ENCODE results near the gene STX12. TPM values are rescaled to one million over a fixed set of nuclear protein-coding genes. Genes with fewer than 3 reads are reported as not detected.
A peak's percentile ranks its signal among the peaks of the same experiment; 100 is the strongest.

STX12 gene
- total RNA-seq, 3 donors from 2014 or later: 58.1 to 64.9 (median 61.8) TPM

GRCh38 chr1:27862004-27862403, 89.0 kb downstream of the STX12 start:
- TF ChIP-seq CTCF (IDR thresholded peaks at IDR 0.05): no peak
- ATAC-seq (no peak), DNase-seq (peak in 1 of 3 donors; percentile 22)
- Histone ChIP-seq H3K36me3 (ENCODE audit: low read depth) (no peaks in the 10 kb centered on the region), H3K4me1 (ENCODE audit: low read depth) (no peaks in the 10 kb centered on the region), H3K9me3 (no peaks in the 10 kb centered on the region), H3K4me3 (no peak overlapping the region)
- intact Hi-C loops (cut with DNase I, micrococcal nuclease): no loop called here

- DNase-seq (peak in 2 of 3 donors; percentile 45 to 50), ATAC-seq (peak; percentile 74)
- intact Hi-C loops (cut with DNase I, micrococcal nuclease): no loop called here
- TF ChIP-seq CTCF (IDR thresholded peaks at IDR 0.05): no peak
- no peak overlapping the region for H3K4me3 ChIP-seq
- H3K9me3 ChIP-seq: no peaks in the 10 kb centered on the region
- H3K36me3 ChIP-seq (ENCODE audit: low read depth): no peaks in the 10 kb centered on the region
- H3K4me1 ChIP-seq (ENCODE audit: low read depth): no peaks in the 10 kb centered on the region
These were observed 89.9 kb downstream of the STX12 start for GRCh38 chr1:27862671-27863537.

GRCh38 chr1:27863538-27863915, 90.5 kb downstream of the STX12 start:
- Histone ChIP-seq H3K9me3 (no peaks in the 10 kb centered on the region), H3K36me3 (ENCODE audit: low read depth) (no peaks in the 10 kb centered on the region), H3K4me3 (no peak overlapping the region), H3K4me1 (ENCODE audit: low read depth) (no peaks in the 10 kb centered on the region)
- intact Hi-C loops (cut with DNase I, micrococcal nuclease): no loop called here
- TF ChIP-seq CTCF (IDR thresholded peaks at IDR 0.05): no peak
- ATAC-seq (peak; percentile 41), DNase-seq (peak in 1 of 3 donors; percentile 30)

GRCh38 chr1:27864264-27864895, 91.4 kb downstream of the STX12 start:
- no peak for DNase-seq
- ATAC-seq: peak; percentile 36

GRCh38 chr1:27865821-27866220, 92.8 kb downstream of the STX12 start:
- Histone ChIP-seq H3K4me1 (ENCODE audit: low read depth) (peaks cover 7% of the 10 kb centered on the region), H3K4me3 (no peak overlapping the region), H3K36me3 (ENCODE audit: low read depth) (no peaks in the 10 kb centered on the region), H3K9me3 (no peaks in the 10 kb centered on the region)
- ATAC-seq (no peak), DNase-seq (peak in 1 of 3 donors; percentile 23)
- no peak for TF ChIP-seq CTCF (IDR thresholded peaks at IDR 0.05)
- intact Hi-C loops (cut with DNase I, micrococcal nuclease): no loop called here

More at GRCh38 chr1:27864264-27864895, 91.4 kb downstream of the STX12 start:
- Histone ChIP-seq H3K36me3 (ENCODE audit: low read depth) (no peaks in the 10 kb centered on the region), H3K4me3 (no peak overlapping the region), H3K9me3 (no peaks in the 10 kb centered on the region), H3K4me1 (ENCODE audit: low read depth) (peaks cover 3% of the 10 kb centered on the region)
- intact Hi-C loops (cut with DNase I, micrococcal nuclease): no loop called here
- no peak for TF ChIP-seq CTCF (IDR thresholded peaks at IDR 0.05)
